Activated CD4-positive, alpha-beta T cell treated with anti-CD3 and anti-CD28 coated beads, Interleukin-2, amount 50 U/mL, for 1 hour (primary cell): ENCODE results near the gene MBOAT7.
"Not testable (repeated sequence)": the region's sequence is repeated elsewhere in the genome, so short reads cannot be mapped to it uniquely, and the experiment has no call there.

Source experiments
- DNase-seq: peaks from one replicate; pipeline ENCODE4 v3.0.0-alpha.2; 2020

Gene MBOAT7

GRCh38 chr19:54189145-54189734 lies at the start of gene MBOAT7:
TSS of gene MBOAT7 (minus strand) at chr19:54189580. CDS start at chr19:54188508, 1,072 bp downstream.
- no peak for DNase-seq

DNA sequence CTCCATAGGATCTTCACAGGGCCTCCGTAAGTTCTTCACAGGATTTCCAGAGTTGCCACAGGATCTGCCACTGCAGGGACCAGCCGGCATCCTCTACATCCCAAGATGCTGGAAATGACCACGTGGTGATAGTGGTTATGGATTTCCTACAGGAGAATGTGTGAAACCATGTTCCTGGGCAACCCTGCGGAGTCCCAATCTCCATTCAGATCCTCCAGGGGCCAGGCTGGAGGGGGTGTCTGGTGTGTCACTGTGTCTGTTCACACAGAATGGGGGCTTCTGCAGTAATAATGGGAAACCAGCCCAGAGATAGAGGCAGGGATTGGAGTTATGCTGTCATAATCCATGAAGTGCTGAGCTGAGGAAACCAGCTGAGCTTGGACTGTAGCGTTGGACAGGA lies 44.6 kb upstream of the MBOAT7 start:
- no peak for DNase-seq

- DNase-seq, result peak; percentile 92
Observed at GRCh38 chr19:54231077-54231931, 41.9 kb upstream of the MBOAT7 start.

DNA sequence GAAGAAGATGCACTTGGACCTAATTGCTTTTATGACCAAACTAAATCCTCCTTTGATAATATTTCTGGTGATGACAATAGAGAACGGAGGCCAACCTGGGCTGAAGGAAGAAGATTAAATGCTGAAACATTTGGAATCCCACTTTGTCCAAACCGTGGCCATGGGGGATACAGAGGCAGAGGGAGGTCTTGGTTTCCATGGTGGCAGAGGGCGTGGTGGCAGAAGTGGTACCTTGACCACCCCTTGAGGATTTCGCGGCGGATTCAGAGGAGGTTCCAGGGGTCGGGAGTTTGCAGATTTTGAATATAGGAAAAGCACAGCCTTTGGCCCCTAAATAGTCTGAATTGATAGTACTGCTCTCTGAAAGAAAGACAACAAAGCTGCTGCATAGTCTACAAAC lies 40.7 kb upstream of the MBOAT7 start:
- DNase-seq, result no peak

DNA sequence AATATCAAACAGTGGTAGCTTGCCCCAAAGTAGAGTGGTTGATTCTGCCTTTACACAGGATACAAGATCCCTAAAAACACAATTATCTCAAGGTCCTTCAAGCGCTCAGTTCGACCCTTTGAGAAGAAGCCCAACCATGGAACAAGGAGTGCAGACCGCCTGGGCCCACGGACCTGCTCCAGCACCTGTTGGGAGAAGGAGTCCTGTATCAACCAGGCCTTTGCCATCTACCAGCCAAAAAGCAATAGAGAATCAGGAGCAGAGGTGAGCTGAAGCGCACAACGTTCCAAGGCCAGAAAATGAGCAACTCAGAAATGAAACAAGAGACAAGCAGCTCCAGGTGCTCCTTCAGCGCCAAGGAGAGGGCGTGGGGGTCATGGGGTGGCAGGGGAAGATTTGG lies 39.8 kb upstream of the MBOAT7 start:
- no peak for DNase-seq

- not testable (repeated sequence) for DNase-seq
Observed at GRCh38 chr19:54224619-54225018, 35.2 kb upstream of the MBOAT7 start.

DNA sequence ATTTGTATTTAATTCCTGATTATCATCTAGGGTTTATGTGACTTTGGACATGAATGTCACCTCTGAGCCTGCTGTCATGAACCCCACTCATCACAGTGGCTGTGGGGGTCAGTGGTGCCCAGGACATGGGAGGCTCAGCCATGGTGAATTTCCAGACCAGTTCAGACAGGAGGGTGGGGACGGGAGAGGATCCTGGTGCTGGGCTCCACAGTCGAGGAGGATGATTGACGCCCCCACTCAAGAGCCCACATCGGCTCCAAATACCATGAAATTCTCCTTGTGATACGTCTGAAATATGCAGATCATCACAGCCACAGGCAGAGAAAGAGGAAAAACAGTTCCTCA lies 34.5 kb upstream of the MBOAT7 start:
- DNase-seq, result not testable (repeated sequence)

DNA sequence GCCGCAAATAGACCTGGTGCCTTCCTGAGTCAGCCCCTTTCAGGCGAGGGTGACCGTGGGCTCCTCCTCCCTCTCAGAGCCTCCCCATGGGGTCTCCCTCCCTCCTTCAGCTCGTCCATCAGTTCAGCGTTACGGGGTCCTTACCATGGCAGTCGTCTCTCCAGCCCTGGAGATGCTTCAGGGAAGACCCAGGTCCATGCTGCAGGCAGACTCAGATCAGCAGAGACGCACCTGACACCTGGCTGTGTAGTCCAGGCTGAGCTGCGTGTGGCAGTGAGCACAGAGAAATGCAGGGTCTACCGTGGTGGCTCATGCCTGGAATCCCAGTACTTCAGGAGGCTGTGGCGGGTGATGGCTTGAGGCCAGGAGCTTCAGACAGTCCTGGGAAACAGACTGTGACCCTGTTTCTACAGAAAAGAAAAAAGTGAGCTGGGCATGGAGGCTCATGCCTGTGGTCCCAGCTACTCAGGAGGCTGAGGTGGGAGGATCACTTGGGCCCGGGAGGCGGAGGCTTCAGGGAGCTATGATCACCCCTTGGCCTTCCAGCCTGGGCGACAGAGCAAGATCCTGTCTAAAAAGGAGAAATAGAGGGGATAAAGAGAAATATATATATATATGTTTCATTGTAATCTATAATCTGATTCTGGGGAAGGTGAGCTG lies 34.0 kb upstream of the MBOAT7 start:
- DNase-seq, result not testable (repeated sequence)

GRCh38 chr19:54222474-54223276 lies 33.3 kb upstream of the MBOAT7 start, which contains the start of gene LILRB3:
TSS of gene LILRB3 (minus strand) at chr19:54223007. CDS start at chr19:54222976, 31 bp downstream.
- not testable (repeated sequence) for DNase-seq

GRCh38 chr19:54221947-54222346 lies 32.6 kb upstream of the MBOAT7 start:
- not testable (repeated sequence) for DNase-seq

DNA sequence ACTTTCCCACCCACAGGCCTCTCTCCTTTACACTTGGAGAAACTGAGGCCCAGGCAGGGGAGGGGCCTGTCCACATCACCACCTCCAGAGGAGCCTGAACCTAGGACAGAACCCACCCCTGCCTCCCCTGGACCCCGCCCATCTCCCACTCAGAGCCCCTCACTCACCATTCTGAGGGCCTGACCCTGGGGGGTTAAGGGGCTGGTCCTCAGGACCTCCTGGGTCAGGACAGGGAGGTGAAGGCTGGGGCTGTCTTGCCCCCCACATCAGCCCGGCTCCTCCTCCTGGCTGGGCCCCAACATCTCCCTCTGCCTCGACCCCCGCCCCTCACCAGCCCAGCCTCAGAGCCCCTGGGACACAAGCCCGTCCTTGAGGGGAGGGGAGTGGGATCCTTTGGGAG lies 30.3 kb upstream of the MBOAT7 start:
- not testable (repeated sequence) for DNase-seq

- DNase-seq, result no peak
Observed at GRCh38 chr19:54218960-54219661, 29.7 kb upstream of the MBOAT7 start.

GRCh38 chr19:54218259-54218658 lies 28.9 kb upstream of the MBOAT7 start:
- DNase-seq, result no peak

DNA sequence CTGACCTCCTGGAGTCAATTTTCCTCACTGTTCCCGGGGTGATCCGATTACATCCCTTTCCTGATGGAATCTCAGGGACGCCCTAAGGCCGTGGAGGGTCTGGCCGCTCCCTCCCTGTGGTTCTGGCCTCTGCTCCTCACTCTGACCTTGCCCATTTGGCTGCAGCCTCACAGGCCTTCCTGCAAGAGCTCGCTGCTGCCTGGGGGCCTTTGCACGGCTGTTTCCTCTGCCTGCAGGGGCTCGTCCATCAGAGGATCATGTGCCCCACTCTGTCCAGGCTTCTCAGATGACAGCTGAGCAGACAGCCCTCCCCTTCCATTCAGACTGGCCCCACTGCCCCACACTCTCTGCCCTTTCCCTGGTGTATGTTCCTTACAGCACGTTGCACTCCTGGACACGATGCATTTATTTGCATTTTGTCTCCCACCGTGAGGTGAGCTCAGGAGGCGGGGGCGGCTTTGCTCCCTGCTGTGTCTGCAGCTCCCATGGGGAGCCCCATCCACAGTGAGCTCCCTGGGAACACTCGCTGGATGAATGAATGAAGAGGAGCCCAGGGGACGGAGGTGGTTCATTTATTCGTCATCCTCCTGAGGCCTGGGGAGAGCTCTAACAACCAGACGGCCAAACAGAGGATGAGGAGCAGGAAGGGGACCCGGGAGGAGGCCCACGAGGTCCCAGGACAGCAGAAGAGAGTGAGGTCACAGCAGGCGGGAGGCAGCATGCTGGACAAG lies 28.3 kb upstream of the MBOAT7 start:
- DNase-seq, result not testable (repeated sequence)

DNA sequence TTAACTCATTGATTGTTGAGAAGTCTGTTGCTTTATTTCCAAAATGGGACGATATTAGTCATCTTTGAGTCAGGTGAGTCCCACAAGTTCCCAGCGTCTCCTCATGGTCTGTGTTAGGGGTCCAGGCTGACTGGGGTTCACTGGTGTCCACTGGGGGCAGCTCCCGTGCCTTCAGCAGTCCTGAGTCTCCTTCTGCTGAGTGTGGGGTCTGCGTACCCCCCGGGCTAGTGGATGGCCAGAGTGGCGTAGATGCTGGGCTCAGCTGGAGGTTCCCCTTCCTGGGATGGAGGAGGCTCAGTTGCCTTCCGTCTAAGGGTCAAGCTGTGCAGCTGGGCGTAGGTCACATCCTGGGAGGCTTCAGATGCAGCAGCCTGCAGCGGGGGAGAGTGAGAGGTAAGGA lies 27.5 kb upstream of the MBOAT7 start:
- no peak for DNase-seq

GRCh38 chr19:54214734-54215133 lies 25.4 kb upstream of the MBOAT7 start:
- not testable (repeated sequence) for DNase-seq

DNA sequence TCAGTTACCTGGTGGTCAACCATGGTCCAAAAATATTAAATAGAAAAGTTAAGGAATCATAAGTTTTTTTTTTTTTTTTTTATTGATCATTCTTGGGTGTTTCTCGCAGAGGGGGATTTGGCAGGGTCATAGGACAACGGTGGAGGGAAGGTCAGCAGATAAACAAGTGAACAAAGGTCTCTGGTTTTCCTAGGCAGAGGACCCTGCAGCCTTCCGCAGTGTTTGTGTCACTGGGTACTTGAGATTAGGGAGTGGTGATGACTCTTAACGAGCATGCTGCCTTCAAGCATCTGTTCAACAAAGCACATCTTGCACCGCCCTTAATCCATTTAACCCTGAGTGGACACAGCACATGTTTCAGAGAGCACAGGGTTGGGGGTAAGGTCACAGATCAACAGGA lies 24.8 kb upstream of the MBOAT7 start:
- not testable (repeated sequence) for DNase-seq

GRCh38 chr19:54211235-54211634 lies 21.9 kb upstream of the MBOAT7 start:
- no peak for DNase-seq

GRCh38 chr19:54209811-54210494 lies 20.6 kb upstream of the MBOAT7 start:
- DNase-seq, result no peak

DNA sequence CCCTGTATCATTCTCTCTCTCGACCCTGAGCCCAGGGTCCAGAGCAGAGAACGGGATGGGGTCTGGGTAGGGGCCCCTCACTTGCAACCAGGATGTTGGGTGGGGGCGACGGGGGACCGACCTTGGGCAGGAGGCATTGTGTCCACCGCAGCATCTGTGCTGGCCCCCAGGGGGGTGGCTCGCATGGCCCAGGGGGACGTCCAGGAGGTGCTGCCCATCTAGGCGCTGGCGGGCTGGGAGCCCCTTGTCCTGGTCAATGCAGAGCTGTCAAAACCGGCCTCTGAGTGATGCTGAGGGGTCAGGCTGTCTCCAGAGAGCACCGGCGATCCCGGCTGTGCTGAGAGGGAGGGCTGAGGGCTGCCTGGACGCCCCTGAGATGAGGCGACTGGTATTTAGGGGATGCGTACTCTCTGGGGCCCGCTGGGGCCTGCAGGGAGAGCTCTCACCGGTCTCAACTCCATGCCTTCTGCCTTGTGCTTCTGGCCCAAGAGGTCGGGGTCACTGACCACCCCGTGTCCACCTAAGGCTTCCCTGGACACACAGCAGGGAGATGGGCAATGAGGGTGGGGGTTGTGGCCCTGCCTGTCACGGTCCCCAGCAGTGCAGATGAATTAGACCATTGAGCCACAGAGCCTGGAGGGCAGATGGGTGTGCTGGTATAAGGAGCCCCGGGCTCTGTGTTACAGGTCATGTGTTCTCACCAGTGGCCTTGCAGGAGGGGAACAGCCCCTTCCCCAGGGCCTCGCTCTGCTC lies 19.9 kb upstream of the MBOAT7 start:
- DNase-seq, result no peak
